Duodenal mucosa (tissue), 2 donors: ENCODE measurements around the gene C3orf18.

Experiments
- H3K27ac ChIP-seq: one replicate; pipeline ENCODE4 v1.7.0; 2013; ENCODE audit warnings: low read depth, low read length
- H3K27me3 ChIP-seq, 2 donors: one replicate each; pipeline ENCODE4 v1.7.0; 2013; ENCODE audit warnings: low read length in 2 of 2, control low read depth in 1 of 2; ENCODE audit not compliant: insufficient read depth in 2 of 2, control insufficient read depth in 1 of 2
- H3K36me3 ChIP-seq, 2 donors: one replicate each; pipeline ENCODE4 v1.7.0; 2013; ENCODE audit warnings: low read length in 2 of 2, control low read depth in 1 of 2; ENCODE audit not compliant: insufficient read depth in 2 of 2, control insufficient read depth in 1 of 2
- H3K4me1 ChIP-seq, 2 donors: one replicate each; pipeline ENCODE4 v1.7.0; 2013; ENCODE audit warnings: low read length in 2 of 2, control low read depth in 1 of 2; ENCODE audit not compliant: insufficient read depth in 2 of 2, control insufficient read depth in 1 of 2
- H3K4me3 ChIP-seq, 2 donors: one replicate each; pipeline ENCODE4 v1.7.0; 2013; ENCODE audit warnings: low read length in 2 of 2, low read depth in 1 of 2
- H3K9ac ChIP-seq, 2 donors: one replicate each; pipeline ENCODE4 v1.7.0; 2013; ENCODE audit warnings: low read length in 2 of 2, low read depth in 1 of 2
- H3K9me3 ChIP-seq, 2 donors: one replicate each; pipeline ENCODE4 v1.7.0; 2013; ENCODE audit warnings: low read length in 2 of 2, control low read depth in 1 of 2; ENCODE audit not compliant: control insufficient read depth in 1 of 2

The C3orf18 gene

DNA sequence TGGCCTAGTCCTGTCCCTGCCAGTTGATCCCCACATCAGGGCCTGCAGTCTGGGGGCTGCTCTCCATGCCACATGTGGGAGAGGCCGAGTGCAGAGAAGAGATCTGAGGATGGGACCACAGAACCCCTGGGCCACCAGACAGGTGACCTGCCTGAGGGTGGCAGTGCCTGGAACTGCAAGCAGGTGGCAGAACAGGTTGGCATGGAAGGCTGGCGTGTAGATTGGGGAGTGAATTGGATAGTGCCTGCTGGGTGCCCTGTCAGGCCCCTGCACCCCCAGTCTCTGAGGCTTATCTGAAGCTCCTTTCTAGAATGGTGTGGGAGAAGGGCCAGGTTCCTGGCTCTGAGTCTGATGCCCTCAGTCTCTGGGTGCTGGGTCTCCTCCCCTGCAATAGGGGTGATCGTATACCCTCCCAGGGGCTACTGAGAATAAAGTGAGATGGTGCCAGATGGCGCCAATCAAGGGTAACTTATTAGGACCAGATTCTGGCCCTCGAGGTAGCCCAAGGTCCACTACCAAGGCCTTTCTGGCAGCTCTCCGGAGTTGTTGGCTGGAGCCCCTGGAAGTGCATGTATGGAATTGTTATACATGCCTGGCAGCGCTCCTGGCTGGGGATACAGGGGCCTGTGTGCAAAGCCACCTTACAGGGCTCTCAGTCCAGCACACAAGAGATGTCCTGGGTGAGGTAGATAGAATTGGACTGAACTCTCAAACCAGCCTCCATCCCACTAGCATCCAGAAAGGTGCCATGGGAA lies 15.7 kb downstream of the C3orf18 start:
- no peaks in the 10 kb centered on the region for H3K4me1 ChIP-seq
- no peak overlapping the region for H3K9ac ChIP-seq
- no peak overlapping the region for H3K27ac ChIP-seq
- H3K27me3 ChIP-seq = no peaks in the 10 kb centered on the region
- no peaks in the 10 kb centered on the region for H3K36me3 ChIP-seq
- no peak overlapping the region for H3K4me3 ChIP-seq
- H3K9me3 ChIP-seq = no peaks in the 10 kb centered on the region

DNA sequence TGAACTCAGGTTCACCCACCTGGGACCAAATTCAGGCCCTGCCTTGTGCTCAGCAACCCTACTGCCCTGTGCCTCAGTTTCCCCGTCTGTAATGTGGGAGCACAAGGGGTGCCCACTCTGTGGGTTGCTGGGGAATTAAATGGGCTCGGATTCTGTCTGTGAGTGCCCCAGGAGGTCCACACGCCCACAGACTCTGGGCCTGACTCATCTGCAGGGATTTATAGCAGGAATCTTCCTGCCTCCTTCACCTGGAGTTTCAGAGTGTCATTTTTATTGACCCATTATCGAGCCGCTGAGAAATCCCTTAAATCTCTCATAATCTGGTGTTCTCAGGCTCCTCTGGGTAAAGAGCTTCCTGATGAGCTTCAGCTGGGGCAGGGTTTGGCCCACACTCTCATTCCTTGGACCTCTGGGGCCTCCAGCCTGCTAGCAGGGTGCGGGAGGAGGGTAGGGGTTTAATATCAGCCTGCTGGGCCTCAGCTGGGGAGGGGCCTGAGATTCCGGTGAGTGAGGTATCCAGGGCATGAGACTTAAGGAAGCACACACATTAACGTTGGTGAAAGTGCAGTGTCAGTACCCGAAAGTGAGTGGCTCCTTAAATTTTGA lies 16.4 kb downstream of the C3orf18 start:
- Histone ChIP-seq H3K4me1 (no peaks in the 10 kb centered on the region), H3K4me3 (no peak overlapping the region), H3K27me3 (no peaks in the 10 kb centered on the region), H3K9me3 (no peaks in the 10 kb centered on the region), H3K36me3 (no peaks in the 10 kb centered on the region), H3K9ac (no peak overlapping the region), H3K27ac (no peak overlapping the region)

DNA sequence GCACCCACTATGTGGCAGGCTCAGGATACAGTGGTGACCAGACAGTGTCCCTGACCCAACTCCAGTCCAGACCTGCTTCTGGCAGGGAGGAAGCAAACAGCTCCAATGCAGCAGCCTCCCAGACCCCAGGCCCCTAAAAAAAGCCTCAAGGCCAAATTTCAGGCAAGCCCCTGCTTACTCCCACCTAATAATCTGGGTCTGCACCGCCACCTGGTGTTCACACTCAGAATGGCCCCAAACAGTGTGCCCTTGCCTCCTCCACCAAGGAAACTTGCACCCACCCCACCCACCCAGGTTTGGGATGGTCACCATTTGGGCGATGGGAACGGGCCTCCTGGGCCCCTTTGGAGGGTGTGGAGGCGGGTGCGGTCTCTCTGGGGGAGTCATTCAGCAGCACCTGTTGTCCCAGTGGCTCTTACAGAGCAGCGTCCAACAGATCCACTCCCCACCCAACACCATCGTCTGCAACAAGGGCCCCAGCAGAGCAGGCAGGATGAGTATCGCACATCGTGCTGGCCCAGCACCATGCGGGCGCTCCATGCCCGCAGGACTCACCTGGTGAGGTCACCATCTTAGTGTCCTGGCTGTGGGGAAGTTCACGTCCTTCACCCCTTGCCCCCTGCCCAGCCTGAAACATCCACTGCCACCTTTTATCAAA lies 17.3 kb downstream of the C3orf18 start:
- no peaks in the 10 kb centered on the region for H3K27me3 ChIP-seq
- H3K9me3 ChIP-seq = no peaks in the 10 kb centered on the region
- no peak overlapping the region for H3K4me3 ChIP-seq
- no peak overlapping the region for H3K9ac ChIP-seq
- H3K4me1 ChIP-seq = no peaks in the 10 kb centered on the region
- no peaks in the 10 kb centered on the region for H3K36me3 ChIP-seq
- no peak overlapping the region for H3K27ac ChIP-seq

DNA sequence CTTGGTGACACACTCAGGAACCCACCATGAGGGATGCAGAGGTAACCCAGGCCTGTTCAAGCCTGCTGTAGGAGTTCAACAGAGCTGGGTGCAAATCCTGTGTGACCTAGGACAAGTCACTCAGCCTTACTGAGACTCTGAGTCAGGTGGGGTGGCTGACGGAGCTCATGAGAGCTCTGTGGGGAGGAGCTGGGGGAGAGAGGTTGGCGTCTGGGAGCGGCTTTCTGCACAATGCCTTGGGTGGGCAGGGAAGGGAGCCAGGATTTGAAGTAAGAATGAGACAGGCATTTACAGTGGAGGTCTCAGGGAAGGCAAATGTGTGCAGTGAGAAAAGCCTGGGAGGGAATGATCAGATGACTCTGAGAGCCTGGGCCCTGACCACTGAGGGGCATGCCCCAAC lies 18.3 kb downstream of the C3orf18 start:
- Histone ChIP-seq H3K4me3 (no peak overlapping the region), H3K9ac (no peak overlapping the region), H3K36me3 (no peaks in the 10 kb centered on the region), H3K27me3 (no peaks in the 10 kb centered on the region), H3K4me1 (no peaks in the 10 kb centered on the region), H3K27ac (no peak overlapping the region), H3K9me3 (no peaks in the 10 kb centered on the region)

DNA sequence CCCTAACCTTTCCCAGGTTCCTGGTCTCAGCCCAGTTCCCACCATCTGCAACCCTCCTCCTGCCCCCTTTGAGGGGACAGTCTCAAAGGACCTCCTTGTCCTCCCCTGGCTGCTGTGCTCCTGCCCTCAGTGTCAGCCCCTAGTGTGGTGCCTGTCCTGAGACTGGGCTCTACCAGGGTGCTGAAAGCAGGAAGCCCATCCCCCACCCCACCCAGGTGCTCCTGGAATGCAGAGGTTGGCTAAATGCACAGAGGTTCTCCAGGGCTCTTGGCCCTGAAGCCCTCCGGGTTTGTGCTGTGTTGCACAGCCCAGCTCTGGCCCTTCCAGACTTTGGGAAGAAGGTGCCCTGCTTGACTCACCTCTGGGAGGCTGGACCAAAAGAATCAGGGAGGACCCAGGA lies 21.8 kb downstream of the C3orf18 start:
- H3K9ac ChIP-seq = no peak overlapping the region
- no peaks in the 10 kb centered on the region for H3K27me3 ChIP-seq
- no peaks in the 10 kb centered on the region for H3K36me3 ChIP-seq
- H3K4me1 ChIP-seq = no peaks in the 10 kb centered on the region
- no peaks in the 10 kb centered on the region for H3K9me3 ChIP-seq
- H3K27ac ChIP-seq = no peak overlapping the region
- H3K4me3 ChIP-seq = no peak overlapping the region

DNA sequence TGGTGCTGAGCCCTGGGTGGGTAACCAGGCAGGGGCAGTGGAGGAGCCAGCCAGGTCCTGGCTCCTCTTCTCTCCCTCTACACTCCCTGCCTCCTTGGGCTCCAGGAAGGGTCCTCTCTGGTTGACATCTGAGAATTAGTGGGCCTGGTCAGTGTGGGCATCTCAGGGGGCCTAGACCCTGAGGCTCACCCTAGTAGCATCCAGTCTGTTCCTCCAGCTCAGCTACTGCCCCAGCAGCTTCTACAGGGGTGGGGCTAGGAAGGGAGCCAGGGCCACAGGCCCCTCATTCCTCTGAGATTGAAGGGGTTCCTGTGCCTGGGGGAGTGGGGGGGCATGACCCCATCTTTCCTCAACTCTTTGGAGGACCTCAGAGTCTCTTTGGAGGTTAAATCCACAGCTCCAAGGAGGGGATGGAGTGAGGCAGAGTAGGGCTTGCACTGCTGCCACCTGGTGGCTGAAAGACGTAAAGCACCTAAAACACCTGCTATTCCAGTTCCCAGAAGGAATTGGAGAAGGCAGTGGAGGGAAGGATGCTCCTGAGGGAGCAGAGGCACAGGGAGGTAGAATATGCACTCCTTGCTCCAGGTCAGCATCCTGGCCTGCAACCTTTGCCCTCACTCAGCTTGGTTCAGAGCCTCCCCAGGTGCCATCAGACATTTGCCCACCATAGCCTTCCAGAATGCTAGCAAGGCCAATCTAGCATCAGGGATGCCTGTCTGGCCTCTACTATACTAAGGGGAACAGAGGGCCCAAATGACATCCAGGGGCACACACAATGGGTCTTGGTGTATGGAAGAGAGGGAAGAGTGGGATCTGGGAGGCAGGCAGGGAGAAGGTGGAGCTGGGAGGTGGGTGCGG lies 25.1 kb downstream of the C3orf18 start:
- Histone ChIP-seq H3K9me3 (no peaks in the 10 kb centered on the region), H3K36me3 (no peaks in the 10 kb centered on the region)

DNA sequence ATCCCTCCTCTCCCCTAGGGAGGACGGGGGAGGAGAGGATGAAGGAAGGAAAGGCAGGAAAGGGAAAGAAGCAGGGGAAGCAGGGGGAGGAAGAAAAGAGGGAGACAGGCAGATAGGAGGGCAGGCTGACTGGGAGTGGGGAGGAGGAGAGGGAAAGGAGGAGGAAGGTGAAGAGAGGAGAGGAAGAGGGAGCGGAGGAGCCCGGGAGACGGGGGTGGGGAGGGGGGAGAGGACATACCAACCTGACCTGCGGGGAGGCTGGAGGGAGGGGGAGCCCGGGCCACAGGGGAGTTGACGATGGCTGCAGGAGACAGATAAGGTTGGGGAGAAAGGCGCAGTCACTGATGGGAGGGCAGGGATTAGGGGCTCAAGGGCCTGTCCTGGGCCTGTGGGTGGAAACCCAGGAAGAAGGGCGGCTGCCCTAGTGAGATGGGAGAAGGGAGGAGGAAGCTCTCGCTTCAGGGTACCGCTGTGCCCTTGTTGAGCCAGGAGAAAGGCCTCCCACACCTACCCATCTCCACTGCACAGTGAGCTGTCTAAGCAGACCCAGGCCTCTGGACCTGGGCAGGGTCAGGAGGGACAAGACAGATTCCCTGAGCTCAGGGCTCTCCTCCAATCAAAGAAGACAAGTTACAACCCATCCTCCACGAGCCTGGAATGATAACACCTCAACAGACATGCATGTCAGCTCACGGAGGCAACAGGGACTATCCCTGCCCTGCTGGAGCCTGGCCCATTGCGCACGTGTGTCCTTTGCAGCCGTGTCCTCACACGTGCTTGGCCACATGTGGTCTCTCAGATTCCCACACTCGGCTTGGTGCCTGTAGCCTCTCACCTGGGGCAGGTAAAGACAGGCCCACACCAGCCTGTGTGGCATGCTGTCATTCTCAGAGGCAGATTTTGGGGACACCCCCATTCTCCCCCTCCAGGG lies 27.9 kb downstream of the C3orf18 start:
- no peak overlapping the region for H3K9ac ChIP-seq
- H3K4me1 ChIP-seq = no peaks in the 10 kb centered on the region
- no peak overlapping the region for H3K27ac ChIP-seq
- no peaks in the 10 kb centered on the region for H3K36me3 ChIP-seq
- no peaks in the 10 kb centered on the region for H3K9me3 ChIP-seq
- no peak overlapping the region for H3K4me3 ChIP-seq
- H3K27me3 ChIP-seq = peaks cover 4% of the 10 kb centered on the region in 2 donors

More for the DNA sequence above, 25.1 kb downstream of the C3orf18 start:
- H3K4me3 ChIP-seq = no peak overlapping the region
- no peak overlapping the region for H3K9ac ChIP-seq
- H3K27me3 ChIP-seq = peaks cover 0 to under 1% of the 10 kb centered on the region in 2 donors
- H3K4me1 ChIP-seq = no peaks in the 10 kb centered on the region
- no peak overlapping the region for H3K27ac ChIP-seq

DNA sequence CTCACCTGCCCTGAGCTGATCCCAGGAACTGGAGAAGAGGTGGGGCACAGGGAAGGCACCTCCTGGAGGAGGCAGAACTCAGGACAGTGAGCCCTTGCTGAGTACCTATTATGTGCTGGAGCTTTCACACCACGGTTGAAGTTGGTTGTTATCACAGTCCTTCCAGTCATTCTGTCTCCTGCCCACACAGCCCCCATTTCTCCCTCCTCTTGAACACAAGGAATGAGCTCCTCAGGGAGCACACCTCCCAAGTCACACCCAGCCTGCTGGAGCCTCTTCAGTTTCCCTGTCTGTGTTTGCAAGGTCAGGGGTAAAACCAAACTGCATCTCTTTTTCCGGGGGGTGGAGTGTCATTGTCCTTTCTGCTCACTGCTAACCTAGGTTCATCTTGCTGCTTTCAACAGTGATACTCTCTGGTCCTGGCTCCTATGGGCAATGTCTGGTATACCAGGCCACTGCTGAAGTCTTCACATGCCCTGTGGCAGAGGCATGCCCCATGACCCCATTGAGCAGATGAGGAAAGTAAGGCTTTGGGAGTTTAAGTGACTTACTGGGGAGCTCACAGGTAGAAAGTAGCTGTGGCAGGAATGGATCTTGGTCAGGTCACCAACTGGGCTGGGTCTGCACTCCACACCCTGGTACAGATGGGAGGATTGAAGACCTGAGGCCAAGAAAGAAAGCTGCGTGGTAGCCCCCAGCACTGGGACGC lies 30.0 kb downstream of the C3orf18 start:
- no peaks in the 10 kb centered on the region for H3K4me1 ChIP-seq
- H3K9ac ChIP-seq = no peak overlapping the region
- H3K4me3 ChIP-seq = no peak overlapping the region
- H3K36me3 ChIP-seq = no peaks in the 10 kb centered on the region
- no peaks in the 10 kb centered on the region for H3K9me3 ChIP-seq
- H3K27me3 ChIP-seq = peaks cover 4% of the 10 kb centered on the region in 2 donors
- no peak overlapping the region for H3K27ac ChIP-seq
